MG63 (cell line): Measurements from ENCODE around the gene SLC5A7. TPM values are rescaled to one million over a fixed set of nuclear protein-coding genes. Genes with fewer than 3 reads are reported as not detected.

ENCODE experiments used
- DNase-seq: peaks from one replicate; pipeline ENCODE4 v3.0.0-alpha.2; 2020
- H3K27me3 ChIP-seq: fragments of 250-450 bp; sonication (Bioruptor Pico); 2 replicates; pipeline ENCODE4 v1.5.1; 2020; ENCODE audit warnings: mild to moderate bottlenecking, moderate library complexity
- H3K36me3 ChIP-seq: fragments of 250-450 bp; sonication (Bioruptor Pico); 2 replicates; pipeline ENCODE4 v1.5.1; 2020; ENCODE audit warnings: mild to moderate bottlenecking, moderate library complexity
- H3K4me3 ChIP-seq: fragments of 250-450 bp; sonication (Bioruptor Pico); 2 replicates; pipeline ENCODE4 v1.5.1; 2020; ENCODE audit warnings: mild to moderate bottlenecking, moderate library complexity
- H3K9me3 ChIP-seq: fragments of 250-450 bp; sonication (Bioruptor Pico); 2 replicates; pipeline ENCODE4 v1.5.1; 2020; ENCODE audit warnings: mild to moderate bottlenecking, moderate library complexity
- total RNA-seq: library from RNA; depleted of rRNA; stranded (reverse); fragments of >200 nt; shearing (Covaris generic); gene quantifications from 2 replicates; pipeline ENCODE4 v1.2.3, GENCODE V29; 2014; ENCODE audit warnings: low replicate concordance; rRNA removed

SLC5A7 gene
- total RNA-seq, 1 experiment from 2014 or later = not detected

DNA sequence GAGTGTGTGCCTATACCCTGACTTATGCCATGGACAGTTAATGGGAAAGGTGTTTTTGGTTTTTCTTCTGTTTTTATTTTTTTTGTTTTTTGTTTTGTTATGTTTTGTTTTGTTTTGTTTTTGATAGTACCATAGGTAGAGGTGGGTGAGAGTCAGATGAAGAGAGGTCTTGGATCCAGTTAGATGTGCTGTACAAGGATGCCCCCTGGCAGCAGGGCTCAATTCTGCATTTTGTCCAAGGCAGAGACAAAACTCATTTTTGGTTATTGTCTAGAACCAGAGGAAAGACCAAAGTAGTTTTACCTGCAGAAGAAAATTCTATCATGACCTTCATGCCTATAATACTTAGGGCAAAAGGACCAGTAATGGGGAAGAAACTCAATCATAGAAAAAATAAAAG lies 48.5 kb downstream of the SLC5A7 start:
- no peaks in the 10 kb centered on the region for H3K27me3 ChIP-seq
- DNase-seq = no peak
- no peaks in the 10 kb centered on the region for H3K36me3 ChIP-seq
- no peaks in the 10 kb centered on the region for H3K9me3 ChIP-seq
- H3K4me3 ChIP-seq = no peak overlapping the region

DNA sequence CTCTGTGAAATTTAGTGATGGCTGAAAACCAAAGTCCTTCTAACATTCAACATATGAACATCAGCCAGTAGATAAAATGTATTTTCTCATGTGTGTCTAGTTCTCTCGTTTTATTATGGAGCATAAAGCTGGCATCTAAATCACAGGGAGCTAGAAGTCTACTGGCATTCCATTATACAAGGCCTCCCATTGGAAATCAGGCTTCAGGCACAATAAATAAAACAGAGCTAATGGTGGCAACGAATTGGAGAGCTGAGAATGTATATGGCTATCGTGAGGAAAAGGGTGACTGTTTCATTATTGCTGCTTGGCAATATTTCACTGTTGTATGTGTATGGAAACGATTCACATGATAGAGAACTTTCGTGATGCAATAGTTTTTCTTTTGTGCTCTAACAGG lies 62.4 kb downstream of the SLC5A7 start:
- H3K9me3 ChIP-seq = no peaks in the 10 kb centered on the region
- no peak overlapping the region for H3K4me3 ChIP-seq
- H3K36me3 ChIP-seq = no peaks in the 10 kb centered on the region
- no peaks in the 10 kb centered on the region for H3K27me3 ChIP-seq
- DNase-seq = no peak

GRCh38 chr2:108058576-108059137 lies 72.3 kb downstream of the SLC5A7 start:
- DNase-seq = no peak
- H3K9me3 ChIP-seq = no peaks in the 10 kb centered on the region
- H3K27me3 ChIP-seq = no peaks in the 10 kb centered on the region; the same call in 1 of the 2 replicates
- H3K4me3 ChIP-seq = no peak overlapping the region
- H3K36me3 ChIP-seq = no peaks in the 10 kb centered on the region

DNA sequence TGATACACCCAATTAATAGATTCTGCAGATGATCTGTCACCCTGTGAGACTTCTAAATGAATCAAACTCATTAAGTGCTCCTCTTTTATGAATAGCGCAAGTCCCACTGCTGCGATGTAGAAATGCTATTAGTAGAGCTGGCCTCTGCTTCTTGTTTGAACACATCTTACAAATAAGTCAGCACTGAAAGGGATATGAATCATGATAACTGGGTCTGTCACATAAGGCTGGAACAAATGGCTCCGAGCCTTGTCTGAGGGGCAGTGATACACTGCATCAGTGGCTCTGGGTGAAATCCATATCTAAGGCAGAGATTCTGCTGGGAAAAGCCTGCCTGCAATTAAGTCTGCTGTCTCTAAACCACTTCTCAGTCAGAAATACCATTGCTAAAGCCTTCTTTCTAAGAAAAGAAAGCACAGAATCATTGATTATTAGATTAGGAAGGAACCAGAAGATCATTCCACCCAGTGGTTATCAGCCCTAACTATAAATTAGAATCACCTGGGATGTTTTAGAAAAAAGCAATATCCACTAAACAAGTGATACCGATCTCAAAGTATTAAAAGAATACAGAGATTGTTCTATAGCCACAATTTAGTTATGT lies 75.2 kb downstream of the SLC5A7 start:
- no peaks in the 10 kb centered on the region for H3K36me3 ChIP-seq
- no peaks in the 10 kb centered on the region for H3K9me3 ChIP-seq
- no peak overlapping the region for H3K4me3 ChIP-seq
- DNase-seq = no peak
- H3K27me3 ChIP-seq = no peaks in the 10 kb centered on the region; the same call in 1 of the 2 replicates

Other genes with a start within 250 kb of the SLC5A7 start
- 0.05 TPM in 1 of 2 replicates, not detected in the other for gene RGPD4, start 159.6 kb upstream of the SLC5A7 start, total RNA-seq